PC-9 (cell line): ENCODE results near the gene SPATA7. TPM values are rescaled to one million over a fixed set of nuclear protein-coding genes. Genes with fewer than 3 reads are reported as not detected.

Experiments
- BruUV-seq: library from RNA; stranded (reverse); fragments of 400-500 nt; replicated peaks from 2 replicates; lab custom pipeline; 2021; lab: Mats Ljungman, UMichigan
- CTCF ChIA-PET: fragments of 300-600 bp; sonication (Branson Sonifier 250); formaldehyde crosslinking; loops from one replicate; lab custom pipeline; 2022; ENCODE audit warnings: antibody characterized with exemption; lab: Charles Lee
- POLR2A ChIA-PET: fragments of 300-600 bp; sonication (Branson Sonifier 250); formaldehyde crosslinking; loops from one replicate; lab custom pipeline; 2022; ENCODE audit warnings: antibody characterized with exemption; ENCODE audit not compliant: unreplicated experiment; lab: Charles Lee
- DNase-seq, 2 experiments: peaks; one replicate each; pipeline versions ENCODE4 v3.0.0 to v3.0.0-alpha.2; 2015 to 2022; ENCODE audit warnings: mixed read lengths in 1 of 2
- H2AFZ ChIP-seq: fragments of 200-600 bp; sonication (generic); 2 replicates; pipeline ENCODE4 v1.8.1; 2017; ENCODE audit warnings: antibody characterized with exemption
- H3F3A ChIP-seq: fragments of 200-600 bp; sonication (generic); 2 replicates; pipeline ENCODE4 v1.8.1; 2017; ENCODE audit warnings: antibody characterized with exemption, mild to moderate bottlenecking, low read depth; ENCODE audit not compliant: insufficient read depth
- H3K27ac ChIP-seq: fragments of 200-600 bp; sonication (generic); 2 replicates; pipeline ENCODE4 v1.6.1; 2016; ENCODE audit warnings: mixed run types
- H3K27me3 ChIP-seq: fragments of 200-600 bp; sonication (generic); 2 replicates; pipeline ENCODE4 v1.6.1; 2016; ENCODE audit warnings: low read depth, mixed run types; ENCODE audit not compliant: insufficient read depth
- H3K36me3 ChIP-seq: fragments of 200-600 bp; sonication (generic); 2 replicates; pipeline ENCODE4 v1.6.1; 2016; ENCODE audit warnings: low read depth, mixed run types
- H3K4me1 ChIP-seq: fragments of 200-600 bp; sonication (generic); replicated peaks from 2 replicates; pipeline ENCODE4 v1.6.1; 2016; ENCODE audit warnings: mixed run types; ENCODE audit not compliant: insufficient read depth
- H3K4me2 ChIP-seq: fragments of 200-600 bp; sonication (generic); 2 replicates; pipeline ENCODE4 v1.6.1; 2017; ENCODE audit warnings: mixed run types
- H3K4me3 ChIP-seq: fragments of 200-600 bp; sonication (generic); 2 replicates; pipeline ENCODE4 v1.6.1; 2016; ENCODE audit warnings: mixed run types
- H3K79me2 ChIP-seq: fragments of 200-600 bp; sonication (generic); 2 replicates; pipeline ENCODE4 v1.6.1; 2017; ENCODE audit warnings: low read depth, mixed run types
- H3K9me2 ChIP-seq: fragments of 200-600 bp; sonication (generic); 2 replicates; pipeline ENCODE4 v1.8.1; 2017; ENCODE audit warnings: mild to moderate bottlenecking; ENCODE audit not compliant: insufficient read depth
- H3K9me3 ChIP-seq: fragments of 200-600 bp; sonication (generic); 2 replicates; pipeline ENCODE4 v1.8.1; 2016; ENCODE audit warnings: low read depth; ENCODE audit not compliant: insufficient read depth
- H4K20me1 ChIP-seq: fragments of 200-600 bp; sonication (generic); 2 replicates; pipeline ENCODE4 v1.8.1; 2017; ENCODE audit not compliant: insufficient read depth
- EZH2 ChIP-seq: fragments of 200-600 bp; sonication (generic); IDR thresholded peaks from 2 replicates; pipeline ENCODE4 v1.8.0; 2017; ENCODE audit warnings: antibody characterized with exemption, low read depth
- intact Hi-C: fragments of 100-400 bp; cut with micrococcal nuclease; formaldehyde crosslinking; loops from one replicate; pipeline ENCODE4 v1.10.0; 2022; ENCODE audit not compliant: unreplicated experiment
- total RNA-seq: library from RNA; stranded (reverse); gene quantifications from 2 replicates; pipeline ENCODE4 v1.2.3, GENCODE V29; 2021
- TF ChIP-seq, protein P1 (sequence below): fragments of 200-600 bp; sonication (generic); conservative IDR thresholded peaks from 2 replicates; pipeline ENCODE4 v1.6.1; 2017; ENCODE audit warnings: mixed run types, antibody characterized with exemption, mild to moderate bottlenecking, moderate library complexity

Gene SPATA7
- total RNA-seq, 1 experiment from 2014 or later, result 2.9 TPM

DNA sequence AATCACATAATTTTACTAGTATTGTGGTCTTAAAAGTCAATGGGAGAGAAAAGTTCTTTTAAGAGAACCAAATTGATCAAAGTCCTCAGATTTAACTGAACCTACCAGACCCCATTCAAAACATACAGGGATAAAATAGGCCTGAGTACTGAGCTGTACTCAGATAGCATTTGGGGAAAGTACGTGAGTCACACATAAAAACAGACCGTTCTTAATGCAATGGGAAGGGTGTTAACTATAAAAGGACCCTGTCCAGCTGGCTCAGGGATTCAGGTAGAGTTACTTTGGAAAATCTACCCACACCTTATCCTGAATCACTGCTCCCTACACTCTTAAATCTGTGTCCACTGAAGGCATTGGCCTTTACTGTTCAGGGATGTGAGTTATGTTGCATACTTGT is 91.4 kb downstream of the SPATA7 start:
- Histone ChIP-seq H3K9me3 (no peaks in the 10 kb centered on the region), H3K27ac (no peak overlapping the region), H3K4me1 (no peaks in the 10 kb centered on the region), H3K36me3 (no peaks in the 10 kb centered on the region), H3K27me3 (no peaks in the 10 kb centered on the region), H3F3A (no peaks in the 10 kb centered on the region), H3K4me2 (no peak overlapping the region), H2AFZ (no peak overlapping the region), H3K9me2 (no peaks in the 10 kb centered on the region), H3K79me2 (no peaks in the 10 kb centered on the region), H3K4me3 (no peak overlapping the region), H4K20me1 (no peaks in the 10 kb centered on the region)
- ChIA-PET POLR2A (no interaction called here), CTCF (no interaction called here)
- no TSS peak for BruUV-seq
- no peak for DNase-seq
- intact Hi-C loops, result no loop called here
- TF ChIP-seq EZH2, result no peak
- TF ChIP-seq, protein P1, sequence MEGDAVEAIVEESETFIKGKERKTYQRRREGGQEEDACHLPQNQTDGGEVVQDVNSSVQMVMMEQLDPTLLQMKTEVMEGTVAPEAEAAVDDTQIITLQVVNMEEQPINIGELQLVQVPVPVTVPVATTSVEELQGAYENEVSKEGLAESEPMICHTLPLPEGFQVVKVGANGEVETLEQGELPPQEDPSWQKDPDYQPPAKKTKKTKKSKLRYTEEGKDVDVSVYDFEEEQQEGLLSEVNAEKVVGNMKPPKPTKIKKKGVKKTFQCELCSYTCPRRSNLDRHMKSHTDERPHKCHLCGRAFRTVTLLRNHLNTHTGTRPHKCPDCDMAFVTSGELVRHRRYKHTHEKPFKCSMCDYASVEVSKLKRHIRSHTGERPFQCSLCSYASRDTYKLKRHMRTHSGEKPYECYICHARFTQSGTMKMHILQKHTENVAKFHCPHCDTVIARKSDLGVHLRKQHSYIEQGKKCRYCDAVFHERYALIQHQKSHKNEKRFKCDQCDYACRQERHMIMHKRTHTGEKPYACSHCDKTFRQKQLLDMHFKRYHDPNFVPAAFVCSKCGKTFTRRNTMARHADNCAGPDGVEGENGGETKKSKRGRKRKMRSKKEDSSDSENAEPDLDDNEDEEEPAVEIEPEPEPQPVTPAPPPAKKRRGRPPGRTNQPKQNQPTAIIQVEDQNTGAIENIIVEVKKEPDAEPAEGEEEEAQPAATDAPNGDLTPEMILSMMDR, result no peak

DNA sequence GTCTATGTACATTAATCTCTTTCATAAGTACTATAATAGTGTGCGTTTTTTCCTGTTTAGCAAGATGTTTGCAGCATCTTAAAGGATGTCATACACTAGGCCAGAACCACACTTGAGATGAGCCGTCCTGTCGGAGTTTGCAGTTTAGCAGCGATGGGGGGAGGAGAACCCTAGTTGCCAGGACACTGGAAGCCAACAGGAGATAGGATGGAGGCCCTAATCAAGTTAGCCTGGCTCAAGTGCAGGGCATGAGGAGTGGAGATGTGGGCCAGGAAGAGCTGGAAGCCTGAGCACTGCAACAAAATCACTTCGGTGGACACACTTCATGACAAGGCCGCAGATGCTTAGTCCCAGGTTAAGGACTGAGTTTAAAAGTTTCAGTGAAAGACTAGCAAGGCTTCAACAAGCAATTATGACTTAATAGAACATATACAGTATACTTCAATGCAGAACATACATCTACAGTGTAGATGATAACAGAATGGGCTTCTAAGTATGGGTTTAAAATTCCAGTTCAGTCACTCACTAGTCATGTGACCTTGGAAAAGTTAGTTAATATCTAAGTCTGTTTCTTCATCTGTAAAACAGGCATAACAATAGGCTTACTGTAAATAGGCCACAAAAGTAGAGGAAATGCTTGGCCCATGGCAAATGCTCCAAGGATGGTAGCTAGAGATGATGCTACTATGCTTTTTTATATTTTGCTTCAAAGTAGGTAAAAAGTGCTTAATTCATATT is 92.2 kb downstream of the SPATA7 start:
- H3K9me3 ChIP-seq, result no peaks in the 10 kb centered on the region
- intact Hi-C loops, result no loop called here
- no peak overlapping the region for H3K27ac ChIP-seq
- TF ChIP-seq EZH2, result no peak
- TF ChIP-seq, protein P1, result no peak
- H3K79me2 ChIP-seq, result no peaks in the 10 kb centered on the region
- H4K20me1 ChIP-seq, result no peaks in the 10 kb centered on the region
- no peak for DNase-seq
- BruUV-seq, result no TSS peak
- no peak overlapping the region for H2AFZ ChIP-seq
- no peak overlapping the region for H3K4me3 ChIP-seq
- H3K9me2 ChIP-seq, result no peaks in the 10 kb centered on the region
- CTCF ChIA-PET, result no interaction called here
- no peak overlapping the region for H3K4me2 ChIP-seq
- POLR2A ChIA-PET, result no interaction called here
- no peaks in the 10 kb centered on the region for H3K27me3 ChIP-seq
- no peaks in the 10 kb centered on the region for H3F3A ChIP-seq
- H3K4me1 ChIP-seq, result no peaks in the 10 kb centered on the region
- H3K36me3 ChIP-seq, result no peaks in the 10 kb centered on the region

DNA sequence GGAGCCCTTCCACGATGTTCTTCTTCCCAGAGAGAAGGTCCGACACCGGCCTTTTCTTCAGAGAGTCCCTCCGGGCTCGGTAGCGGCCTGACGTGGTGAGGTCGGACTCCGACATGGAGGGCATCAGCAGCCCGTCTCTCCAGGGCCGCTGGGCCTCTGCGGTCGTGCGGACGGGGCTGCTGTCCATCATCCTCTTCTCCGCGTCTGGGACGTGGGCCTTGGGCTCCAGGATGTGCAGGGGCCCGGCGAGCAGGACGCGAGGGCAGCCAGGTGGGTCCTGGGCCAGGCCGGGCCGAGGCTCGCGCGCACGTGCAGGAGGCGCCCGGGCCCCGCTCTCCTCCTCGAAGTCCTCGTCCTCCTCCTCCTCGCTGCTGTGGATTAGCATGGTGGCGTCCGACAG is 93.5 kb downstream of the SPATA7 start:
- no peaks in the 10 kb centered on the region for H3K36me3 ChIP-seq
- H3K4me3 ChIP-seq, result no peak overlapping the region
- no peaks in the 10 kb centered on the region for H3K79me2 ChIP-seq
- CTCF ChIA-PET, result no interaction called here
- no peak overlapping the region for H2AFZ ChIP-seq
- H3K9me2 ChIP-seq, result no peaks in the 10 kb centered on the region
- H3K27me3 ChIP-seq, result no peaks in the 10 kb centered on the region
- intact Hi-C loops, result no loop called here
- no peaks in the 10 kb centered on the region for H3F3A ChIP-seq
- POLR2A ChIA-PET, result no interaction called here
- BruUV-seq, result no TSS peak
- H3K27ac ChIP-seq, result no peak overlapping the region
- no peaks in the 10 kb centered on the region for H3K4me1 ChIP-seq
- no peak for DNase-seq
- no peaks in the 10 kb centered on the region for H3K9me3 ChIP-seq
- H3K4me2 ChIP-seq, result no peak overlapping the region
- no peaks in the 10 kb centered on the region for H4K20me1 ChIP-seq
- TF ChIP-seq EZH2, result no peak
- TF ChIP-seq, protein P1, result no peak
